H9 (cell line): ENCODE measurements around the gene LEF1. TPM values are rescaled to one million over a fixed set of nuclear protein-coding genes. Genes with fewer than 3 reads are reported as not detected.

Experiments
- DNase-seq: peaks from one replicate; pipeline ENCODE4 v3.0.0-alpha.2; 2017
- H2AFZ ChIP-seq: one replicate; pipeline ENCODE4 v1.6.1; 2013; ENCODE audit warnings: mild to moderate bottlenecking, low read length, control low read depth, moderate library complexity
- H2AK5ac ChIP-seq: 2 replicates; pipeline ENCODE4 v1.6.1; 2013; ENCODE audit warnings: low read length, control low read depth, mixed read lengths; ENCODE audit not compliant: insufficient read length
- H2BK120ac ChIP-seq: one replicate; pipeline ENCODE4 v1.6.1; 2013; ENCODE audit warnings: low read depth, mild to moderate bottlenecking, low read length, control low read depth, inconsistent platforms; ENCODE audit not compliant: poor library complexity, severe bottlenecking
- H2BK12ac ChIP-seq: 2 replicates; pipeline ENCODE4 v1.6.1; 2013; ENCODE audit warnings: low read length, control low read depth, mixed read lengths, low read depth; ENCODE audit not compliant: insufficient read length
- H2BK15ac ChIP-seq: 2 replicates; pipeline ENCODE4 v1.6.1; 2013; ENCODE audit warnings: low read depth, low read length, control low read depth
- H2BK20ac ChIP-seq: one replicate; pipeline ENCODE4 v1.6.1; 2013; ENCODE audit warnings: low read depth, mild to moderate bottlenecking, low read length, control low read depth, inconsistent platforms; ENCODE audit not compliant: poor library complexity, severe bottlenecking
- H2BK5ac ChIP-seq: 2 replicates; pipeline ENCODE4 v1.6.1; 2013; ENCODE audit warnings: low read length, control low read depth, mixed read lengths; ENCODE audit not compliant: insufficient read length
- H3K14ac ChIP-seq: 2 replicates; pipeline ENCODE4 v1.6.1; 2013; ENCODE audit warnings: low read length, control low read depth; ENCODE audit not compliant: insufficient read depth
- H3K18ac ChIP-seq: 2 replicates; pipeline ENCODE4 v1.6.1; 2013; ENCODE audit warnings: low read depth, mild to moderate bottlenecking, mixed read lengths, low read length, control low read depth; ENCODE audit not compliant: insufficient read length
- H3K23ac ChIP-seq: 2 replicates; pipeline ENCODE4 v1.6.1; 2013; ENCODE audit warnings: low read length, control low read depth, mixed read lengths, low read depth; ENCODE audit not compliant: insufficient read length
- H3K23me2 ChIP-seq: 2 replicates; pipeline ENCODE4 v1.6.1; 2013; ENCODE audit warnings: low read depth, mild to moderate bottlenecking, mixed read lengths, low read length, control low read depth; ENCODE audit not compliant: insufficient read length, poor library complexity, severe bottlenecking
- H3K27ac ChIP-seq: 2 replicates; pipeline ENCODE4 v1.5.1; 2013; ENCODE audit warnings: low read length, control low read depth, mixed read lengths, low read depth; ENCODE audit not compliant: insufficient read length
- H3K27me3 ChIP-seq: 2 replicates; pipeline ENCODE4 v1.6.1; 2013; ENCODE audit warnings: low read length, control low read depth, inconsistent platforms; ENCODE audit not compliant: insufficient read depth
- H3K4ac ChIP-seq: 2 replicates; pipeline ENCODE4 v1.6.1; 2013; ENCODE audit warnings: low read depth, mild to moderate bottlenecking, control low read depth, inconsistent platforms, low read length, moderate library complexity
- H3K4me1 ChIP-seq: 2 replicates; pipeline ENCODE4 v1.6.1; 2013; ENCODE audit warnings: low read length, control low read depth, inconsistent platforms; ENCODE audit not compliant: insufficient read depth
- H3K4me2 ChIP-seq: 2 replicates; pipeline ENCODE4 v1.6.1; 2013; ENCODE audit warnings: low read length, control low read depth, mixed read lengths; ENCODE audit not compliant: insufficient read length, insufficient read depth
- H3K56ac ChIP-seq: 2 replicates; pipeline ENCODE4 v1.6.1; 2013; ENCODE audit warnings: low read depth, mild to moderate bottlenecking, mixed read lengths, low read length, control low read depth; ENCODE audit not compliant: insufficient read length
- H3K79me1 ChIP-seq: 2 replicates; pipeline ENCODE4 v1.6.1; 2013; ENCODE audit warnings: low read depth, mild to moderate bottlenecking, moderate library complexity, low read length, control low read depth, inconsistent platforms; ENCODE audit not compliant: insufficient read depth, poor library complexity, severe bottlenecking
- H3K79me2 ChIP-seq: 2 replicates; pipeline ENCODE4 v1.6.1; 2013; ENCODE audit warnings: low read length, control low read depth, inconsistent platforms; ENCODE audit not compliant: insufficient read depth
- H3K9ac ChIP-seq: 2 replicates; pipeline ENCODE4 v1.6.1; 2013; ENCODE audit warnings: low read length, control low read depth, mixed read lengths; ENCODE audit not compliant: insufficient read length; ENCODE audit errors: extremely low read depth
- H3K9me3 ChIP-seq: one replicate; pipeline ENCODE4 v1.6.1; 2013; ENCODE audit warnings: low read depth, low read length, inconsistent platforms; ENCODE audit not compliant: control insufficient read depth
- H3T11ph ChIP-seq: one replicate; pipeline ENCODE4 v1.6.1; 2013; ENCODE audit warnings: mild to moderate bottlenecking, low read length, control low read depth, inconsistent platforms
- H4K20me1 ChIP-seq: one replicate; pipeline ENCODE4 v1.6.1; 2013; ENCODE audit not compliant: control insufficient read depth, insufficient read length, insufficient read depth
- H4K5ac ChIP-seq: 2 replicates; pipeline ENCODE4 v1.6.1; 2013; ENCODE audit warnings: low read depth, mild to moderate bottlenecking, mixed read lengths, low read length, control low read depth; ENCODE audit not compliant: insufficient read length
- H4K8ac ChIP-seq: replicated peaks from 2 replicates; pipeline ENCODE4 v1.6.1; 2013; ENCODE audit warnings: low read length, control low read depth, mixed read lengths, low read depth; ENCODE audit not compliant: insufficient read length
- H4K91ac ChIP-seq: 2 replicates; pipeline ENCODE4 v1.6.1; 2013; ENCODE audit warnings: low read depth, mild to moderate bottlenecking, moderate library complexity, mixed read lengths, low read length, control low read depth; ENCODE audit not compliant: insufficient read length
- H3K27ac Mint-ChIP-seq, 3 experiments: 2 replicates in 2 of 3; 3 replicates in 1 of 3; pipeline ENCODE4 v1.8.0; 2020 to 2021; ENCODE audit warnings: mixed read lengths in 3 of 3, mild to moderate bottlenecking in 1 of 3, moderate library complexity in 1 of 3
- H3K27me3 Mint-ChIP-seq: 2 replicates; pipeline ENCODE4 v1.8.0; 2021; ENCODE audit warnings: low read depth, mild to moderate bottlenecking, moderate library complexity, mixed read lengths
- H3K36me3 Mint-ChIP-seq, 3 experiments: 2 replicates in 2 of 3; 3 replicates in 1 of 3; pipeline ENCODE4 v1.8.0; 2020 to 2021; ENCODE audit warnings: low read depth in 3 of 3, mixed read lengths in 3 of 3; ENCODE audit not compliant: insufficient read depth in 1 of 3
- H3K4me1 Mint-ChIP-seq, 2 experiments: 2 replicates each; pipeline ENCODE4 v1.8.0; 2020; ENCODE audit warnings: mixed read lengths in 2 of 2
- H3K4me3 Mint-ChIP-seq, 2 experiments: 2 replicates in 1 of 2; 3 replicates in 1 of 2; pipeline ENCODE4 v1.8.0; 2020 to 2021; ENCODE audit warnings: mild to moderate bottlenecking in 2 of 2, mixed read lengths in 2 of 2, moderate library complexity in 1 of 2
- H3K9me3 Mint-ChIP-seq, 2 experiments: 2 replicates in 1 of 2; 3 replicates in 1 of 2; pipeline ENCODE4 v1.8.0; 2020; ENCODE audit warnings: mild to moderate bottlenecking in 2 of 2, mixed read lengths in 2 of 2, moderate library complexity in 1 of 2
- CTCF ChIP-seq: fragments of 200-600 bp; sonication (generic); conservative IDR thresholded peaks from 3 replicates; pipeline ENCODE4 v1.8.0; 2021; ENCODE audit warnings: antibody characterized with exemption, mild to moderate bottlenecking
- WGBS: extraction: QIAGEN DNeasy Blood & Tissue Kit; methylation state at CpG from one replicate; pipeline ENCODE4 v1.1.7; 2013; ENCODE audit warnings: missing lambda C conversion rate, low lambda C conversion rate, mixed read lengths; ENCODE audit not compliant: insufficient read length; ENCODE audit errors: extremely low coverage; 5-methylcytosine and 5-hydroxymethylcytosine counted together
- total RNA-seq: library from RNA; stranded (reverse); gene quantifications from 2 replicates; pipeline ENCODE4 v1.2.1, GENCODE V29; 2021

Gene LEF1
- total RNA-seq, 1 experiment from 2014 or later, result 2.5 TPM

- H3K14ac ChIP-seq, result no peak overlapping the region
- H2AFZ ChIP-seq, result no peak overlapping the region
- no peaks in the 10 kb centered on the region for H3K79me2 ChIP-seq
- Mint-ChIP-seq H3K4me3 (no peak overlapping the region), H3K4me1 (peaks cover 2 to 6% of the 10 kb centered on the region in 2 experiments; a peak in 1 of 4 replicates), H3K27ac (no peak overlapping the region), H3K36me3 (peaks cover 12 to 30% (median 25%) of the 10 kb centered on the region in 3 experiments), H3K27me3 (no peaks in the 10 kb centered on the region), H3K9me3 (no peaks in the 10 kb centered on the region)
- H2BK5ac ChIP-seq, result no peak overlapping the region
- H3K4me1 ChIP-seq, result no peaks in the 10 kb centered on the region
- H3K9me3 ChIP-seq, result no peaks in the 10 kb centered on the region
- no peak overlapping the region for H2AK5ac ChIP-seq
- no peaks in the 10 kb centered on the region for H3K27me3 ChIP-seq
- no peak overlapping the region for H2BK120ac ChIP-seq
- no peak overlapping the region for H4K91ac ChIP-seq
- H3K23ac ChIP-seq, result no peak overlapping the region
- no peak overlapping the region for H3T11ph ChIP-seq
- H3K4ac ChIP-seq, result no peak overlapping the region
- no peak for TF ChIP-seq CTCF
- no peaks in the 10 kb centered on the region for H3K79me1 ChIP-seq
- no peak overlapping the region for H3K9ac ChIP-seq
- no peak overlapping the region for H3K4me2 ChIP-seq
- no peak overlapping the region for H3K56ac ChIP-seq
- H2BK15ac ChIP-seq, result no peak overlapping the region
- no peak overlapping the region for H4K8ac ChIP-seq
- H3K18ac ChIP-seq, result no peak overlapping the region
- H2BK20ac ChIP-seq, result no peak overlapping the region
- H2BK12ac ChIP-seq, result no peak overlapping the region
- H3K23me2 ChIP-seq, result no peaks in the 10 kb centered on the region
- no peak for DNase-seq
- no peak overlapping the region for H4K5ac ChIP-seq
- H4K20me1 ChIP-seq, result no peaks in the 10 kb centered on the region
- WGBS, result no CpG with 5 or more reads among the region's 7 CpGs
- no peak overlapping the region for H3K27ac ChIP-seq
These were observed 134.2 kb downstream of the LEF1 start for GRCh38 chr4:108034565-108034964.
